HepG2 (cell line): ENCODE measurements around the gene SUPT4H1. TPM values are rescaled to one million over a fixed set of nuclear protein-coding genes. Genes with fewer than 3 reads are reported as not detected.

Experiments
- ARID5B ChIP-seq: IDR thresholded peaks from 2 replicates; pipeline ENCODE4 v1.4.0; 2020; ENCODE audit warnings: mild to moderate bottlenecking, missing genetic modification reagents
- FIP1L1 ChIP-seq: fragments of 200-400 bp; formaldehyde crosslinking; IDR thresholded peaks from 2 replicates; pipeline ENCODE4 v1.6.1; 2018; ENCODE audit warnings: low read depth, mild to moderate bottlenecking, low read length, moderate library complexity, borderline replicate concordance; ENCODE audit not compliant: insufficient read depth
- FOXO4 ChIP-seq: sonication (generic); formaldehyde crosslinking; conservative IDR thresholded peaks from 2 replicates; pipeline ENCODE4 v1.8.1; 2023; ENCODE audit warnings: missing genetic modification reagents
- GZF1 ChIP-seq: sonication (generic); formaldehyde crosslinking; IDR thresholded peaks from 2 replicates; pipeline ENCODE4 v1.5.1; 2020; ENCODE audit warnings: mild to moderate bottlenecking, missing genetic modification reagents
- HES4 ChIP-seq: sonication (generic); formaldehyde crosslinking; IDR thresholded peaks from 2 replicates; pipeline ENCODE4 v1.9.0; 2021; ENCODE audit warnings: mild to moderate bottlenecking, missing genetic modification reagents, borderline replicate concordance
- NR1H2 ChIP-seq: sonication (generic); formaldehyde crosslinking; IDR thresholded peaks from 2 replicates; pipeline ENCODE4 v1.8.1; 2022; ENCODE audit warnings: low read depth, missing genetic modification reagents, borderline replicate concordance
- SP2 ChIP-seq: sonication (generic); formaldehyde crosslinking; IDR thresholded peaks from 2 replicates; pipeline ENCODE4 v1.5.1; 2020; ENCODE audit warnings: mild to moderate bottlenecking, missing genetic modification reagents
- TCF7L2 ChIP-seq: IDR thresholded peaks from 2 replicates; pipeline ENCODE4 v1.6.1; 2011; ENCODE audit warnings: mild to moderate bottlenecking, low read depth, low read length, moderate library complexity
- TMF1 ChIP-seq: sonication (generic); formaldehyde crosslinking; IDR thresholded peaks from 2 replicates; pipeline ENCODE4 v1.8.1; 2022; ENCODE audit warnings: low read depth, missing genetic modification reagents
- ZNF10 ChIP-seq: sonication (generic); formaldehyde crosslinking; IDR thresholded peaks from 2 replicates; pipeline ENCODE4 v1.4.0; 2020; ENCODE audit warnings: mild to moderate bottlenecking, low read depth, missing genetic modification reagents, borderline replicate concordance
- ZNF740 ChIP-seq: sonication (generic); formaldehyde crosslinking; IDR thresholded peaks from 2 replicates; pipeline ENCODE4 v1.4.0; 2020; ENCODE audit warnings: missing genetic modification reagents
- ZNF790 ChIP-seq: sonication (generic); formaldehyde crosslinking; IDR thresholded peaks from 2 replicates; pipeline ENCODE4 v1.8.0; 2022; ENCODE audit warnings: missing genetic modification reagents, mild to moderate bottlenecking, borderline replicate concordance
- ZNF800 ChIP-seq: sonication (generic); formaldehyde crosslinking; IDR thresholded peaks from 2 replicates; pipeline ENCODE4 v1.4.0; 2020; ENCODE audit warnings: missing genetic modification reagents
- ZNF883 ChIP-seq: sonication (generic); formaldehyde crosslinking; IDR thresholded peaks from 2 replicates; pipeline ENCODE4 v1.5.1; 2020; ENCODE audit warnings: mild to moderate bottlenecking, missing genetic modification reagents; ENCODE audit errors: not compliant biosample characterization
- polyA plus RNA-seq, 8 experiments: library from polyadenylated mRNA; depleted of rRNA in 3 of 8; stranded (reverse) in 7 of 8; unstranded in 1 of 8; fragments of >200 nt; fragmentation: Illumina TruSeq in 4 of 8; extraction: Trizol in 4 of 8; gene quantifications; 2 replicates each; pipeline versions ENCODE4 v1.2.1 to v1.2.3, GENCODE V29; 2011 to 2016; ENCODE audit warnings: low read depth in 4 of 8, missing spikeins in 1 of 8, mixed read lengths in 1 of 8; ENCODE audit not compliant: insufficient read depth in 1 of 8
- total RNA-seq, 5 experiments: library from RNA; depleted of rRNA; stranded (reverse); fragments of >200 nt; fragmentation: Illumina TruSeq; extraction: Trizol; gene quantifications; 2 replicates each; pipeline ENCODE4 v1.2.3, GENCODE V29; 2016; ENCODE audit warnings: low read depth in 1 of 5
- TF ChIP-seq, protein P1 (sequence below): sonication (generic); formaldehyde crosslinking; IDR thresholded peaks from 2 replicates; pipeline ENCODE4 v1.5.0; 2020; ENCODE audit warnings: mild to moderate bottlenecking, missing genetic modification reagents

SUPT4H1 gene
- total and polyA plus RNA-seq, 2 of the 13 experiments (the other 11 are each of a cell fraction or from before 2014, with no cell fraction given) = 155 to 244 TPM

GRCh38 chr17:58381124-58382035 is 29.4 kb upstream of the SUPT4H1 start (continued):
- TF ChIP-seq ARID5B (CRISPR knock-in tag) (peak; percentile 93), ZNF790 (CRISPR knock-in tag) (no peak), ZNF800 (peak; percentile 93), TMF1 (CRISPR knock-in tag) (no peak), TCF7L2 (no peak), FIP1L1 (no peak; the same call in 1 of the 2 replicates), FOXO4 (CRISPR knock-in tag) (no peak), ZNF883 (no peak), SP2 (CRISPR knock-in tag) (no peak), ZNF10 (CRISPR knock-in tag) (no peak), GZF1 (CRISPR knock-in tag) (0 out of 2 replicates have a peak, but pooled peaks have one; percentile 27), ZNF740 (peak; percentile 75; the same call in 1 of the 2 replicates), NR1H2 (no peak), HES4 (CRISPR knock-in tag) (no peak)
- TF ChIP-seq, protein P1, sequence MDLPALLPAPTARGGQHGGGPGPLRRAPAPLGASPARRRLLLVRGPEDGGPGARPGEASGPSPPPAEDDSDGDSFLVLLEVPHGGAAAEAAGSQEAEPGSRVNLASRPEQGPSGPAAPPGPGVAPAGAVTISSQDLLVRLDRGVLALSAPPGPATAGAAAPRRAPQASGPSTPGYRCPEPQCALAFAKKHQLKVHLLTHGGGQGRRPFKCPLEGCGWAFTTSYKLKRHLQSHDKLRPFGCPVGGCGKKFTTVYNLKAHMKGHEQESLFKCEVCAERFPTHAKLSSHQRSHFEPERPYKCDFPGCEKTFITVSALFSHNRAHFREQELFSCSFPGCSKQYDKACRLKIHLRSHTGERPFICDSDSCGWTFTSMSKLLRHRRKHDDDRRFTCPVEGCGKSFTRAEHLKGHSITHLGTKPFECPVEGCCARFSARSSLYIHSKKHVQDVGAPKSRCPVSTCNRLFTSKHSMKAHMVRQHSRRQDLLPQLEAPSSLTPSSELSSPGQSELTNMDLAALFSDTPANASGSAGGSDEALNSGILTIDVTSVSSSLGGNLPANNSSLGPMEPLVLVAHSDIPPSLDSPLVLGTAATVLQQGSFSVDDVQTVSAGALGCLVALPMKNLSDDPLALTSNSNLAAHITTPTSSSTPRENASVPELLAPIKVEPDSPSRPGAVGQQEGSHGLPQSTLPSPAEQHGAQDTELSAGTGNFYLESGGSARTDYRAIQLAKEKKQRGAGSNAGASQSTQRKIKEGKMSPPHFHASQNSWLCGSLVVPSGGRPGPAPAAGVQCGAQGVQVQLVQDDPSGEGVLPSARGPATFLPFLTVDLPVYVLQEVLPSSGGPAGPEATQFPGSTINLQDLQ (CRISPR knock-in tag) = no peak
